ENCODE results near the gene MPEG1.

Gene MPEG1, protein sequence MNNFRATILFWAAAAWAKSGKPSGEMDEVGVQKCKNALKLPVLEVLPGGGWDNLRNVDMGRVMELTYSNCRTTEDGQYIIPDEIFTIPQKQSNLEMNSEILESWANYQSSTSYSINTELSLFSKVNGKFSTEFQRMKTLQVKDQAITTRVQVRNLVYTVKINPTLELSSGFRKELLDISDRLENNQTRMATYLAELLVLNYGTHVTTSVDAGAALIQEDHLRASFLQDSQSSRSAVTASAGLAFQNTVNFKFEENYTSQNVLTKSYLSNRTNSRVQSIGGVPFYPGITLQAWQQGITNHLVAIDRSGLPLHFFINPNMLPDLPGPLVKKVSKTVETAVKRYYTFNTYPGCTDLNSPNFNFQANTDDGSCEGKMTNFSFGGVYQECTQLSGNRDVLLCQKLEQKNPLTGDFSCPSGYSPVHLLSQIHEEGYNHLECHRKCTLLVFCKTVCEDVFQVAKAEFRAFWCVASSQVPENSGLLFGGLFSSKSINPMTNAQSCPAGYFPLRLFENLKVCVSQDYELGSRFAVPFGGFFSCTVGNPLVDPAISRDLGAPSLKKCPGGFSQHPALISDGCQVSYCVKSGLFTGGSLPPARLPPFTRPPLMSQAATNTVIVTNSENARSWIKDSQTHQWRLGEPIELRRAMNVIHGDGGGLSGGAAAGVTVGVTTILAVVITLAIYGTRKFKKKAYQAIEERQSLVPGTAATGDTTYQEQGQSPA

GRCh38 chr11:59212744-59213631 lies at the start of gene MPEG1:
TSS of gene MPEG1 (minus strand) at chr11:59212927. CDS start at chr11:59212865, 62 bp downstream.
- DNase-seq: no peak

DNA sequence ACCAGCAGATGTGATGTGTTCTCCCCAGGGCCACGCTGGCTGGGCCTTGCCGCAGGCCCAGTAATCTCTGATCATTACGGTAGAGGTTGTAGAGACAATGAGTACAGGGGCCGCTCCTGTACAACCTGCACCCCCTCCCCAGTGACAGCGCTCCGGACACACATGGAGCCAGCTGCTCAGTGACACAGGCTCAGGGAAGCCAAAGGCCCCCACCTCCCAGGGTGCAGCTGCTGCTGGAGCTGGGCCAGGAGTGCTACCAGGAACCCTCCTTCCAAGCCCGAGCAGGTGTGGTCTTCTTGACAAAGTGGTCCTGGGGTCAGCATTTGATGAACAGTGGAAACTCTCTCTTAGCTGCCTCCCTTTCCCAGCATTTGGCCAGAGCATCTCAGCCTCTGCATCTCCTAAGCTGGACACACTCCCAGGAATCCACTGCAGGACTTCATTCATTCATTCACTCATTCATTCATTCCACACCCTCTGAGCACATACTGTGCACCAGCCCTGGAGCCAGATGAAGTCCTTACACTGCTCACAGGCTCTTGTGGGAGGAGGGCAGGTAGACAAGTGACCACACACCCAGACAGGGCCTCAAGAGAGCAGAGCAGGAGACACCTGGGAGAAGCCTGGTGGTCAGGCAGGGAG lies 49.6 kb upstream of the MPEG1 start:
- DNase-seq: no peak

DNA sequence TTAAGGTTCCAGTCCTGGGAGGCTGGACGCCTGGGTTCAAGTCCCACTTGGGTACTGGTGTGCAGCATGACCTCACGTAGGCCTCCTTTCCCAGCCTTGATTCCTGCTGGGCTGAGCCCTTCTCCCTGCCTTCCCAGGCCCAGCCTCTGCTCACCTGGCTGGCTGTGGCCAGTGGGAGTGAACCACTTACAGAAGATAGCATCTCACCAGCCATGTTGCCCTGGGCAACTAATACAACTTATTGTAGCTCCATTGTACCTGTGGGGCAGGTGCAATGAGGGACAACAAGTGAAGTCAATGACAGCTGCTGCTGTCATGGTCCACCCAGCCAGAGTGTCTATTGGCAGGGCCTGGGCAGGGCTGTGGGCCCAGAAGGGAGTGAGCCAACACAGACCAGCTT lies 48.4 kb upstream of the MPEG1 start:
- no peak for DNase-seq

- no peak for DNase-seq
Observed at GRCh38 chr11:59259867-59260475, 47.2 kb upstream of the MPEG1 start.

DNA sequence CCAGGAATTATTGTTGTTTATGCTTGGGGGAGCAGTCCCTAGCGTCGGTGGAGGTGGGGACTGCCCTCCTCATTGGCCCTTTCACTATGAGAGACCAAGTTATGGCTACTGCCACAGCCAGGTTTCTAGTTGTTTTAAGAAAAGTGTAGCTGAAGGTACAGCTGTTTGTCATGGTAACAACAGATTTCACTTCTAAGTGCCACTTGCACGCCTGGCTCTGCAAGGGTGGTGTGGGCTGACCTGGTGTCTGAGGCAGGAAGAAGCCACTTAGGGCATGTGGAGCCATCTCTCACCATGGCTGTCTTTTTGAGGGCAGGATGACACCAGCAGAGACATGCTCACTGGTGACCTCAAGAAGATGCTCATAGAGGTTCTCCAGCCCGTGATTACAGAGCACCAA lies 46.3 kb upstream of the MPEG1 start:
- DNase-seq: no peak

DNA sequence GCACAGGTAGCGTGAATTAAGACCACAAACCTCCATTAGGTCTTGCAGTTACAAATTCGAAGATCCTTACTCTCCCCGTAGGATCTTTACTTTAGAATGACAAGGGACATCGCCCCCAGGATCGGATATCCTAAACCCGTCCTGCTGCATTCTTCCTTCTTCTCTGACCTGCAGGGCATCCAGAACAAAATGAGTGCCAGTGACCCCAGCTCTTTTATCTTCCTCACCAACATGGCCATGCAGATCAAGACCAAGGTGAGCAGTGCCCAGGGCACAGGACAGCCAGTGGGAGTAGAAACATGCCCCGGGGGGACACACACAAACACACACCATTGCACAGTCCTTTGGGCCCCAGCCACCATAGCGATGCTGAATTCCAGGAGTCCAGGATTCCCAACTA lies 42.6 kb upstream of the MPEG1 start:
- no peak for DNase-seq

GRCh38 chr11:59254286-59254685 lies 41.6 kb upstream of the MPEG1 start:
- DNase-seq: no peak

GRCh38 chr11:59253001-59253400 lies 40.3 kb upstream of the MPEG1 start:
- no peak for DNase-seq

- DNase-seq: no peak
Observed at GRCh38 chr11:59249535-59249934, 36.8 kb upstream of the MPEG1 start.

DNA sequence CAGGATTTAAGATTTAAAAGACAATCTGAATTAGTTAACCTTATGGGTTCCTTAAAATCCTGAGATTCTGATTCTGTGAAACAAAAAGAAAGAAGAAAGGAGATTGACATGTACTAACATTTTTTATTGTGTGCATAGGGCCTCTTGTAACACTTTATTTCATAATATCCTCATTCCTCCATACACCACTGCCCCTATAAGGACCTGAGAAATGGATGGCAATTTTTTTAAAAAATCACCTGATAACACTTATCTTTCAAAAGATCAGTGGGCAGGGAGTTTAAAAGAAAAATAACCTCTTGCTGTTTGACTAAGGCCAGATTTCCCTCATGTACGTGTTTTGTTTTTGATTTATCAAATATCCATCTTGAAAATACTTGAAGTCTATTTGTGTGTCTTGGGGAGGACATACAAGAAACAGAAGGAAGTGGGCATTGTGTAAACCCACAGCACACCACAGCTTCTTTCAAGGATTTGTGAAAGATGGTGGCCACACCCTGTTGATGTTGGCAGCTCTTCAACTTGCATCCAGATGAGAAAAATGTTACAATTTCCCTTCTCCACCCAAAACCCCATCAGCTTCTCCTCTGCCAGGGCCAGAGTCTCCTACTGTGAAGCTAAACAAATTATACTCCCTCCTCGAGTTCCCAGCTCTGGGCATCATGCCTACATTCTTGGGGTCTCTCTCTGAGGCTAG lies 35.0 kb upstream of the MPEG1 start:
- peak; percentile 49 for DNase-seq

- DNase-seq: no peak
Observed at GRCh38 chr11:59243633-59244032, 30.9 kb upstream of the MPEG1 start.

DNA sequence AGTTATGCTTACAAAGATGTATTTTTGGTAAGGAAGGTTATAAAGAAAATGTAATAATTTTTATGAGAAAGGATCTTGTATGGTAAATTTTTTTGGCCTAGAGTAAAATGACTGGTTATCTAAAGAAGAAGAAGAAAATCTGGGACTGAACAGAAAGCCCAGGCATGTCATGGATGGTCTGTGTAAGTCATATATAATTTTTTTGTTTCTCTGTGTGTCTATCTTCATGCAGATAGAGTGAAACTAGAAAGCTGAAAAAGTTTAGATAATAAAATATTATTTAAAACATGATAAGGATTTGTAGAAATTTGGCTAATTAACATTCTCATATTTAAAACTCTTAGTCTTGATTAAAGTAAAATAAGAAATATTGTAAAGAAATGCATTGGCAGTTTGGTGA lies 27.6 kb upstream of the MPEG1 start:
- no peak for DNase-seq

- DNase-seq: no peak
Observed at GRCh38 chr11:59226396-59226795, 13.7 kb upstream of the MPEG1 start.

- DNase-seq: no peak
Observed at GRCh38 chr11:59225017-59225416, 12.3 kb upstream of the MPEG1 start.

DNA sequence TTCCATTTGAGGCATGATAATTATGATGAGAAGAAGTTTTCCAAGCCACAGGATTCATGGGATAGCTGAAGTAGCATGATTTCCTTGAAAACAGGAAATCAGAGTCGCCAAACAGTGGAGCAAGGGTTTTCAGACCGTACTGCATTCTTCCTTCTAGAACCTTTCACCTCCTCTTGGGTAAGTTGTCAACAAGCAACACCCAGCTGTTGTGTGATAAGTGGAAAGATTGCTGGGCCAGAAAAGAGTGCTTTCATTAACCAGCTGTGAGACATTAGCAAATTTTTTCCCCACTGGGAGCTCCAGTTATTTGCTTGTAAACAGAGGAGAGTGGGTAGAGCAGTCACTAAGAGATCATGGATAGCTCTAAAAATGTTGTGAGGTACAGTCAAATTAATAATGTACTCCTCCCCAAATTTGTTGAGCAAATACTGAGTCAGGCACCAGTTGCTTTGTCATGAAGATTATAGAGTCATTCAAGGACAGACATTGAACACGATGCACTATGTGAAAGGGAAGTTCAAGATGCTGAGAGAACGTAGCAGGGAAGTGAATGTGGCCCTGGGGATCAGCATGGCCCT lies 11.7 kb upstream of the MPEG1 start:
- DNase-seq: no peak

GRCh38 chr11:59223611-59224010 lies 10.9 kb upstream of the MPEG1 start:
- no peak for DNase-seq

- no peak for DNase-seq
Observed at GRCh38 chr11:59223177-59223576, 10.4 kb upstream of the MPEG1 start.

DNA sequence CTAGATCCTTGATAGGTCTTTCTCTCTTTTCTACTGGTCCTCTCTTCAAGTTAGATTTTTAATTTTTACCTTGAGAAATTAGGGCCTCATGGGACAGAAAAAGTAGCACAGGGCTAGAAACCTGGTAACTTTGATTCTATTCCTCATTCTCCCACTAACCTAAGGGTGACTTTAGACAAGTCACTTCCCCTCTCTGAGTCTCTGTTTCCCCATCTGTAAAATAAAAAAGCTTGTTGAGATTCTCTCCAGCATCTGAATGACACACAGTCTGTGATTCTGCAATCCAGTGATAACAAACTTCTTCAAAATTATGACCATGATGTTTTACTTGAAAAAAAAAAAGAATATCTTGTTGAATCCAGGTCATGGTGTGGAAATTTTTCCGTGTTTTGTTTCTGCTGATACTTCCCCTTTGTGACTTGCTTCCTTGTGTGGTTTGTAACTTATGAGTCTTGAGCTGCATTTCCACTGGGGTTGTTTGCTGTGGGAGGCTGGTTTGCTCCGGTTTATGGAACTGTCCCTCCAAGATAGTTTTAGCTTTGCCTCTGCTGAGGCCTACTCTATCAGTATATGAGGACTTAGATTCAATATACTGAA lies 9.8 kb upstream of the MPEG1 start:
- no peak for DNase-seq

GRCh38 chr11:59221441-59221840 lies 8.7 kb upstream of the MPEG1 start:
- no peak for DNase-seq

- no peak for DNase-seq
Observed at GRCh38 chr11:59219836-59220235, 7.1 kb upstream of the MPEG1 start.

DNA sequence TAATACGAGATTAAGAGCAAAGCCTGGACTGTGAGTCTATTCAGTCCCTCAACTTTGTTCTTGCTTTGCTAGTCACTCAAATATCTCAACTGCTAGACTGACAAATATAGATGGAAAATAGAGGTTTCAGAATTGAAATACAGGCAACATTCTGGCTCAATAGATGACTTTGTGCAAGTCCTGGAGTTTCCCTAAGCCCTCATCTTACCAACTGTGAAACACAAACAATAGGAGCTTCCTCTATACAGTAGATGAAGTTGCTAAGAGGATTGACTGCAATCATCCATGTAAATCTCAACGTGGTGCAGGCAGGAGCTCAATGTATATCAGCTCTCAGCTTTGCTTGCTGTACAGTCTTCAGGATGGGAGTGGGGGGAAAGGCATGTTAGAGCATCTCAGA lies 6.2 kb upstream of the MPEG1 start:
- DNase-seq: no peak

Data from NCI-H446 treated with DMSO at 0.1 percent for 48 hours (cell line).